Endometrial microvascular endothelial cells (primary cell): ENCODE results near the gene BACE1. TPM values are rescaled to one million over a fixed set of nuclear protein-coding genes. Genes with fewer than 3 reads are reported as not detected.
"Not testable (repeated sequence)": the region's sequence is repeated elsewhere in the genome, so short reads cannot be mapped to it uniquely, and the experiment has no call there.

Source experiments
- in situ Hi-C: cut with HindIII; loops from 2 replicates; pipeline ENCODE4 v1.10.0; 2017; ENCODE audit warnings: low sequenced_read_pairs, low pct_unique_long_range_greater_than_20kb; ENCODE audit errors: inconsistent ontology term
- total RNA-seq: library from RNA; depleted of rRNA; stranded (reverse); fragments of >200 nt; gene quantifications from one replicate; pipeline ENCODE4 v1.2.3, GENCODE V29; 2015; ENCODE audit errors: inconsistent ontology term

The BACE1 gene
- total RNA-seq, 1 donor from 2014 or later = 17.2 TPM

DNA sequence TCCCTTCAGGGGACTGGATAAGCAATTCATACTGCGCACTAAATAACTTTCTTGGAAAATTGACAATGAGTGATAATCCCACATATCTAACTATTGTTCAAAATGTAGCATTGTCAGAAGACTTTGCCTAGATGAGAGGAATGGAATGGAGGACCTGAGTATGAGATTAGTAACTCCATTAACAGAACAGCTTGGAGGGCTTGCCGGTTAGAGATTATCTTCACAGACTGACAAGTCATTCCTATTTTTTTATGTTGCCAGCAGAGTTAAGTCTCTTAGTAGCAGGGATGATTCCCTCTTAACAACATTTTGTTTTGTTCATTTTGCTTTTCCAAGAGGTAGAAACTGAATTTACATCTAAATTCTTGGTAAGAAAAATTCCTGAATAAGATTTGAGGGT lies 32.0 kb downstream of the BACE1 start:
- in situ Hi-C loops = no loop called here

DNA sequence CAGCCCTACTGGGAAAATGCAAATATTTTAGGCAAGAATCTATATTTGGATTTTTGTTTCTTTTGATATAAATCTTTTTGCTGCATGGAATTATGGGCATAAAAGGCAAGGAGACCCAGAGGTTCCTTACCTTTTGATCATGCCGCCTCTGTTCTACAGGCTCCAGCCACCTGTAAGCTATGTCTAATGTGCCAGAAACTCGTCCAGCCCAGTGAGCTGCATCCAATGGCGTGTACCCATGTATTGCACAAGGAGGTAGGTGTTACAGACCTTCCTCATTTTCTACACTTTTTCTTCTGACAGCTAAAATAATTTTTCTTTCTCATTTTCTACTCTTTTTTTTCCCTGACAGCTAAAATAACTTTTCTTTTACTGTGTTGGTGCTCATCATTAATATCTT lies 33.1 kb downstream of the BACE1 start:
- in situ Hi-C loops = no loop called here

DNA sequence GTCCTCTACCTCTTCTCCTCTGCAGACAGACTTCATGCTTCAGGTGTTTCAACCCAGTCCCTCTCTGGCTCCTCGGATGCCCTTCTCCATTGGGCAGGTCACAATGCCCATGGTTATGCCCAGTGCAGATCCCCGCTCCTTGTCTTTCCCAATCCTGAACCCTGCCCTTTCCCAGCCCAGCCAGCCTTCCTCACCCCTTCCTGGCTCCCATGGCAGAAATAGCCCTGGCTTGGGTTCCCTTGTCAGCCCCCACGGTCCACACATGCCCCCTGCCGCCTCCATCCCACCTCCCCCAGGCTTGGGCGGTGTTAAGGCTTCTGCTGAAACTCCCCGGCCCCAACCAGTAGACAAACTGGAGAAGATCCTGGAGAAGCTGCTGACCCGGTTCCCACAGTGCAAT lies 34.2 kb downstream of the BACE1 start:
- in situ Hi-C loops = no loop called here

DNA sequence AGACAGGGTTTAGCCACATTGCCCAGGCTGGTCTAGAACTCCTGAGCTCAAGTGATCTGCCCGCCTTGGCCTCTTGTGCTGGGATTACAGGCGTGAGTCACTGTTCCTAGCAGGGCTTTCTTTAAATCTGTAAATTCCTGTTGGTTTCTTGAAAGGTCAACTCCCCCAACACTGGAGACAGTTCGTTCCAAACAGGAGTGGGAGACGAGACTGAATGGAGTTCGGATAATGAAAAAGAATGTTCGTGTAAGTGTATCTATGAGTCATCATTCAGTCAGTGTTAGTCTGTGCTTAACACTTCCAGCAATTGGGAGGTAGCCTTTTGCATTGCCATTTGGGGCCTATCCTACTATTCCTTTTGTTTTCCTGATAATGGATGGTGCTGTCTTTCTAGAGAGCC lies 34.9 kb downstream of the BACE1 start:
- in situ Hi-C loops = no loop called here

DNA sequence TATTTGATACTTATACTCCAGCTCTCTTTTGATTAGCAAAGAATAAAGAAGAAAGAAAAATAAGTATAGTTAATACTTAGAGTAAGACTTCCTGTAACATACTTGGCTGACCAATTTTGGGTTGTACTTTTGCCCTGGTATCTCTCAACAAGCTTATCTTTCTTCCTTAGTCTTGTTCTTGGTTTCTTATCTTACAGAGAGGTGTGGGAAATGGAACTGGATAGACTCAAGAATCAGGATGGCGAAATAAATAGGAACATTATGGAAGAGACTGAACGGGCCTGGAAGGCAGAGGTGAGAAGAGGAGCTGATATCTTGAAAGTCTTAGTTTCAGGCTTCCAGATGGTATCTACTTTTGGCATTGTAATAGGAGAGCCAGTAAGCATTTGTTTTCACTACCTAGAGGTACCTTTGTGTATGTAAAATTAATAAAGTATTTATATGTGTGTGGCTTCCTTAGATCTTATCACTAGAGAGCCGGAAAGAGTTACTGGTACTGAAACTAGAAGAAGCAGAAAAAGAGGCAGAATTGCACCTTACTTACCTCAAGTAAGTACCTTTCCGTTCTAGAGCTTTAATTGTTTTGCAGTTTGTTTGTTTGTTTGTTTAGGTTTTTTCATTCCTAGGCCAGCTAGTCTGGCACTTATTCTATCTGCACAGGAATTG lies 36.2 kb downstream of the BACE1 start:
- in situ Hi-C loops = no loop called here

DNA sequence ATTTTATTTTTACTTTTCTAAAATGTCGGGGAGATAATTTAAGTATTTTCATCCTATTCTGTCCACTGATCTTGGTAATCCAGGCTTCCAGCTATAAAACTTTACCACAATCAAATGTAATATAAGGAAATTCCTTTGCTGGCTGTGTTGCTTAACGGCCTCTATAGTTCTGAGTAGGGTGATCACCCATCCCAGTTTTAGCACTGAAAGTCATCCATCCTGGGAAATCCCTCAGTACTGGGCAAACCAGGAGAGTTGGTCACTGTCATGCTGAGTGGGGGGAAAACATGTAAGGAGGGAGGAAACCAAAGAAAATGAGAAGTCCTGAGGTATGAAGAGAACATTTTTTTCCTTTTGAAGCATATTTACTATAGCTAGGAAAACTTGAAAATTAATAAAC lies 37.7 kb downstream of the BACE1 start:
- in situ Hi-C loops = no loop called here

DNA sequence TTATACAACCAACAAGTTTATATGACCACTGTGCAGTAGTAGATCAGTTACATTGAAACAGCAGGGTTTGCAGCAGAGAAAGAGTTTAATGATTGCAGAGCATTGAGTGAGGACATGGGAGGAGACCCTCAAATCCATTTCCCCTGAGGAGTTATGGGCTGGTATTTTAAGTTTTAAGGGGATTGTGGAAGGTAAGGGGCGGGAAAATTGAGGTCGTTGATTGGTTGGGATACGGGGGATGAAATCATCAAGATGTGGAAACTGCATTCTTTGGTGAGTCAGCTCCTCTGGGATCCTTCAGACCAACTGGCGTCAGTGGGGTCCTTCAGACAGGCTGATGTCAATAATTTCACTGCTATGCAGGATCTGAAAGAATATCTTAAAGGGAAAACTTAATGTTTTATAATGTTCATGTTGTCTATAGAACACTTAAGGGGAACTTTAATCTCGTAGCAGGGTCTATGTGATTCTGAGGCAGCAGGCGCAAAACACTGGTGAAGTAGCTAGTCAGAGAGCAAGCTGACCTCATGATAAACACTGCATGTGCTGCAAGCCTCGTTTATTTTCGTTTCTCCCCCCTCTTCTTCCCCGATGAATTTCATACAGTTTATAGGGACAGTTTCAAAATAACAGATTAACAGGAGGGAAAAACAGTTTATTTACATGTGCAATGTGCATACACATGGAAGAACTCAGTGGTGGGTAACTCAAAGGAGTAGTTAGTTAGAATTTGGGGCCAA lies 42.3 kb downstream of the BACE1 start:
- in situ Hi-C loops = no loop called here

DNA sequence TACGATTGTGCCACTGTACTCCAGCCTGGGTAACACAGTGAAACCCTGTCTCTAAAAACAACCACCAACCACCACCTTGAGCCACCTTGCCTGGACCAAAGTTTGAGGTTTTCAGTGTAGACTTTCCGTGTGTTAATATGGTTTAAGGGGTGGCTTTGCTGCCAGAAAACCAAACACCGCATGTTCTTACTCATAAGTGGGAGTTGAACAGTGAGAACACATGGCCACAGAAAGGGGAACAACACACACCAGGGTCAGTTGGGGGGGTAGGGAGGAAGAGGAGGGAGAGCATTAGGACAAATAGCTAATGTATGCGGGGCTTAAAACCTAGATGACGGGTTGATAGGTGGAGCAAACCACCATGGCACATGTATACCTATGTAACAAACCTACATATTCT lies 43.9 kb downstream of the BACE1 start:
- in situ Hi-C loops = not testable (repeated sequence)

DNA sequence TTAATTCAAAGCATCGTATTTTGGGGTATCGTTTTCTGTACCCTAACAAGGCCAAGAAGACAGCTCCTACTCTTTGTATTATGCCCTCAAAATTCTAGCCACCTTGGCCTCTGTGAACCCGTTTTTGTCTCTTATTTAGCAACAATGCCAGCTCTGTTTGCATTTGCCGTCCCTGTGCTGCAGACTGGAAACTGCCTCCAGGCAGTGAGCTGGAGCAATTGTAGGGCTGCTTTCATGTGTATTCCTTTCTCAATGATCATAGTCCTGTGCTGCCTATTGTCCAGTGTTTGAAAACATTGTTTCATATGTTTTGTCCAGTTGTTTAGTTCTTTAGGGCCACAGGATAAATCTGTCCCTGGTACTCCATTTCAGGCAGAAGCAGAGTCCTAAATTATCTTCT lies 44.8 kb downstream of the BACE1 start:
- in situ Hi-C loops = no loop called here

DNA sequence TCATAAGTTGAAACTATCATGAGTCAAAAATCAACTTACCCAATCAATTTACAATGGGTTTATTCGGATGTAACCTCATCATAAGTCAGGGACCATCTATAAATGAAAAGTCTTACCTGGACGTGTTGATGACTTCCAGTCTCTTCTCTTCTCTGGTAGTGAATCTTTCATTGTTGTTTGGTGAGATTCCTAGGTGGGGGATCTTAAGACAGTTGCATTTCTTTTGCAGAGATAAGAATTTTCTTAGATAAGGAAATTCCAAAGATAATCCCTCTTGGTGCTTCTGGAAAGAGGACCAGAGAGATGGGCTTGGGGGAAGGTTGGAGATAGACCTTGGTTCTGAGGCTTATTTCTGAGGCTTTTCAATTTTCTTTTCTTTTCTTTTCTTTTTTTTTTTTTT lies 46.2 kb downstream of the BACE1 start:
- in situ Hi-C loops = no loop called here

DNA sequence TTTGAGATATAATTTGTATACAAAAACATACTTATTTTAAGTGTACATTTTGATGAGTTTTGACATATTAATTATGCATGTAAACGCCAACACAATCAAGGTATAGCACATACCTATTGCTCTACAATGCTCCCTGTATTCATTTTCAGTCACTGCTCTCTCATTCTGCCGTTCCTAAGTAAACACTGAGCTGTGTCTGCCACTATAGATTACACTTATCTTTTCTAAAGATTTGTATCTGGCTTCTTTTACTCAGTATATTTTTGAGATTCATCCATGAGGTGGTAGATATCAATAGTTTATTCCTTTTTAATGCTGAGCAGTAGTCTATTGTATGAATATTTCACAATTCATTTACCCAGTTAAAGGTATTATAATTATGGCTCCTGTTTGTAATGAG lies 50.3 kb downstream of the BACE1 start:
- in situ Hi-C loops = no loop called here

DNA sequence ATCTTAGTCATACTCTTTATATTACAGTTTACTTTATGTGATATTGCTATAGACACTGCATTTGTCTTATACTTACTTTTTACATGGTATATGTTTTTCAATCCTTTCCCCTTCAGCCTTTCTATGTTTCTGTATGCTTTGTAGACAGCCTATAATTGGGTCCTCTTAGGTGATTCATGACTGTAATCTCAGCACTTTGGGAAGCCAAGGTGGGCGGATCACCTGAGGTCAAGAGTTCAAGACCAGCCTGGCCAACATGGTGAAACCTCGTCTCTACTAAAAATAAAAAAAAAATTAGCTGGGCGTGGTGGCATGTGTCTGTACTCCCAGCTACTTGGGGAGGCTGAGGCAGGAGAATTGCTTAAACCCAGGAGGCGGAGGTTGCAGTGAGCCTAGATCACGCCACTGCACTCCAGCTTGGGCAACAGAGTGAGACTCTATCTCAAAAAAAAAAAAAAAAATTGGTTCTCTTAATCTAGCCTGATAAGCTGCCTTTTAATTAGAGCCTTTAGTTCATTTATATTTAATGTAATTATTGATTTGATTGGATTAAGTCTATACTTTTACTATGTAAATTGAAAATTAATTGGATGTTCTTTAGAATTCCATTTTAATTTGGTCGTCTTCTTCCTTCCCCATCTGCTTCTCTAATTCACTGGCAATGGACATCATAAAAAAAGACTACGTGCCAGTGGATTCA lies 51.3 kb downstream of the BACE1 start:
- in situ Hi-C loops = not testable (repeated sequence)

DNA sequence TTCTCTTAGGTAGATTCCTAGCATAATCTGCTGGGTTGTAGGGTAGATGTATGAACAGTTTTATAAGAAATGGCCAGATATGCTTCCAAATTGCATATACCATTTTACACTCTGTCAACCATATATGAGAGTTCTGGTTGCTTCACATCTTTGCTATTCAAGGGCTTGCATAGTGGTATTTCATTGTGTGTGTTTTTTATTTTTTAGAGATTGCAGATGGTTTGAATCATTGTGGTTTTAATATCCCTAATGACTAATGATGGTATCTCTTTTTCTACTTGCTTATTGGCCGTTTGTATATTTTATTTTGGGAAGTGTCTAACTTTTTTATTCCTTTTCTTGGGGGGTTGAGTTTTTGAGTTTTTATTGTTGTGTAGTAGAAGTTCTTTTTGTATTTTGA lies 56.6 kb downstream of the BACE1 start:
- in situ Hi-C loops = no loop called here

DNA sequence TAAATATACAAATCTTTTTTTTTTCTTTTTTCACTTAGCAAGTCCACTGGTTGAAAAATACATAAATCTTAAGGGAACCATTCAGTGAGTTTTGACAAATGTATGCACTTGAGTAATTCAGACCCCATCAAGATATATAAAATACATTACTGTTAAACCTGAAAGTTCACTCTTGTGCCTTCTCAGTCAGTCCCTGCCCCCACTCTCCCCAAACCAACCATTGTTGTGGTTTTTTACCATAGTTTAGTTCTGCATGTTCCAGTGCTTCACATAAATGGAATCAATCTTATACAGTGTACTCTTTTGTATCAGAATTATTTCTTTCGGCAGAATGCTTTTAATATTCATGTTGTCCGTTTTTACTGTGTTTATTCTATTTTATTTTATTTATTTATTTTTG lies 57.5 kb downstream of the BACE1 start:
- in situ Hi-C loops = no loop called here

DNA sequence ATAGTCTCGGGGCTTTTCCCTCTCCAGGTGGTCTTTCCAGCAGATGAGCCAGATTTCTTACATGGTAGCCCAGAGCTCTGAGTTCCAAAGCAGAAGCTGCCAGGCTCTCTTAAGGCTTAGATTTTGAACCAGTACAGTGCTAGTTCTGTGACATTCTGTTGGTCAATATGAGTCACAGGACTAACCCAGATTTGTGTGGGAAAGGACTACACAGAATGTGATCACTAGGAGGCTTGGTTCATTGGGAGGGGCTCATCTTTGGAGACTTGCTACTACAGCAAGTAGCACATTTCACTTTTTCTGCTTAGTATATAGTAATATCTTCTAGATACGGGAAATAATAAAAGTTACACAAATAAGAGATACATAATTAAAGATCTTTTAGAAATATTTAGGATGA lies 59.5 kb downstream of the BACE1 start:
- in situ Hi-C loops = no loop called here

DNA sequence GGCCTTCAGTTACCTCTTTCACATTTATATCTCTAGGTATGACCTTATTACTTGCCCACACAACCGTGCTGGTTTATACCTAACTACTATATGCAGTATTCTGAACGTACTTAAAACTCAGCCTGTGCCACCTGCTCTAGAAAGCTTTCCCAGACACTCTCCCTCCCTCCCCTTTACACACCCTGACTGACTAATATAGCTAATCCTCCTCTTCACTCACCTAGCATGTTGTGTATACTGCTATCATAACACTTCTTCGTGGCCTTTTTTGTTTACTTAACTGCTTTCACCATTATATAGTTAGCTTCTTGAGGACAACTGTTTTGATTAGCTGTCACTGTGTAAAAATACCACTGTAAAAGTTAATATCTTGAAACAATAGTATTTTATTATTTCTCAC lies 60.1 kb downstream of the BACE1 start:
- in situ Hi-C loops = no loop called here

DNA sequence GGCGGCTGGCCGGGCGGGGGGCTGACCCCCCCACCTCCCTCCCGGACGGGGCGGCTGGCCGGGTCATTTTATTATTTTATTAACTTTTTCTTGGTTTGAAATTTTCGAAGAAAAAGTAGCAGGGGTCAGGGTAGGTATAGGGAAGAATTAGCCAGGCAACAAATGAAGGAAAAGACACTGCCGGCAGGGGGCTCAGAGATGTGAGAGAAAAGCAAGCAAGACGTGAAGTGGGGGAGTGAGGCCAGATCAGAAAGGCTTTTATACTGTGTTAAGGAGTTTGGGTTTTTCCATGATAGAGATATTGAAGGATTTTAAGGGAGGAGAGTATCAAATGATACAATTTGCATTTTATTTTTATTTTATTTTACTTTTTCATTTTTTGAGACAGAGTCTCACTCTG lies 64.5 kb downstream of the BACE1 start:
- in situ Hi-C loops = no loop called here

DNA sequence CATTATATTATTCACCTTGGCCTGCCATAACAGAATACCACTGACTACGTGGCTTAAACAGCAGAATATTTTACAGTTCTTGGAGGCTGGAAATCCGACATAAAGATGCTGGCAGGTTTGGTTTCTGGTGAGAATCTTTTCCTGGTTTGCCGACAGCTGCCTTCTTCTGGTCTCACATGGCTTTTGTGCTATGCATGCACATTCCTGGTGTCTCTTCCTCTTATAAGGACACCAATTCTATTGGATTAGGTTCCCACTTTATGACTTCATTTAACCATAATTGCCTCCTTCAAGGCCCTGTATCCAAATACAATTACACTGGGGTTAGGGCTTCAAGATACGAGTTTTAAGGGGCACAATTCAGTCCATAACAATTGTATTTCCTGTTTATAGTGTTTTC lies 66.5 kb downstream of the BACE1 start:
- in situ Hi-C loops = no loop called here

DNA sequence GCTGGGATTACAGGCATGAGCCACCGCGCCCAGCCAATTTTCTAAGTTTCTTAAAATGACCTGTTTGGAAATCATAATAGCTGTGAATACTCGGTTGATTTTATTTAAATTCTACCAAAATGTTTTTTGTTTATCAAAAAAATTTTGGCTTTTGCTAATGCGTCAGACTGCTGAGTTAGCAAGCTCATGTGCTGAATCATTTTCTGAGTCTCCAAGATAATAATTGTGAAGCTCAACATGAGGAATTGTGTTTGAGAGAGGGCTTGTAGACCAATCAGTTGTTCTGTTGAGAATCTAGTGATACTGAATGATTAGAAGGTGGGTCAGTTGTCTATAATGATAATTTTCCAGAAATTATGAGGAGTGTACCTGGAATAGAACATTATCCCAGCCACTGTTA lies 67.7 kb downstream of the BACE1 start:
- in situ Hi-C loops = no loop called here

DNA sequence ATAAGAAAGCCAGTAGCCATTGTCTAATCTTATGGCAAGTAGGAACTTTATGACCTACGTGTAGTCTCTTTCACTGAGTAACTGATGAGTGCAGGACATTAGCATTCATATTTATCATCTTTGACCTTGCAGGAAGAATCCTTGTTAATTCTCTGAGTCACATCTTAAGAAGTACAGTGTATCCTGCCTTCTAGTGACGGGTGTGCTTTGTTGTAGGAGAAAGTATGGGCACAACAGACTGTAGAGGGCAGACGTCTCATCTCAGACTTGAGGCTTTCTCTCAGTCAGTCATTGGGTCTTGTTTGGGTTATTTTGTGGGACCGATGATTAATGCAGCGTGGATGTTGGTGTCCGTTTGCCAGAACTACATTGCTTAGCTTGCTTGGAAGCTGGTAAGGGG lies 76.8 kb downstream of the BACE1 start:
- in situ Hi-C loops = no loop called here
